WTC11 (cell line): ENCODE data around the gene RECQL5. TPM values are rescaled to one million over a fixed set of nuclear protein-coding genes. Genes with fewer than 3 reads are reported as not detected.

Experiments used
- ATAC-seq: fragments of 200-7000 bp; cut with Tn5 transposase; 2 replicates; pipeline ENCODE4 v1.10.0; 2021; ENCODE audit warnings: mild to moderate bottlenecking, moderate library complexity
- CTCF ChIA-PET: fragments of 300-600 bp; sonication (Branson Sonifier 250); formaldehyde crosslinking; loops from one replicate; lab custom pipeline; 2021; ENCODE audit warnings: antibody characterized with exemption; lab: Charles Lee
- POLR2A ChIA-PET: fragments of 350-600 bp; sonication (Branson Sonifier 250); formaldehyde crosslinking; loops from one replicate; lab custom pipeline; 2021; ENCODE audit warnings: antibody characterized with exemption; lab: Charles Lee
- DNase-seq: peaks from one replicate; pipeline ENCODE4 v3.0.0; 2021; ENCODE audit warnings: low spot score
- H3K27ac Mint-ChIP-seq: 2 replicates; pipeline ENCODE4 v1.8.0; 2021; ENCODE audit warnings: mixed read lengths
- H3K27me3 Mint-ChIP-seq: 2 replicates; pipeline ENCODE4 v1.8.0; 2021; ENCODE audit warnings: low read depth, mild to moderate bottlenecking, moderate library complexity, mixed read lengths
- H3K36me3 Mint-ChIP-seq: 2 replicates; pipeline ENCODE4 v1.8.0; 2021; ENCODE audit warnings: mixed read lengths
- H3K4me1 Mint-ChIP-seq: 2 replicates; pipeline ENCODE4 v1.8.0; 2022; ENCODE audit warnings: mixed read lengths
- H3K4me3 Mint-ChIP-seq: 2 replicates; pipeline ENCODE4 v1.8.0; 2021; ENCODE audit warnings: mild to moderate bottlenecking, moderate library complexity, mixed read lengths
- H3K9me3 Mint-ChIP-seq: 2 replicates; pipeline ENCODE4 v1.8.0; 2021; ENCODE audit warnings: mixed read lengths
- ATF1 ChIP-seq: sonication (generic); formaldehyde crosslinking; IDR thresholded peaks from 2 replicates; pipeline ENCODE4 v1.8.1; 2023; ENCODE audit warnings: mild to moderate bottlenecking, moderate library complexity, missing genetic modification reagents
- CREB1 ChIP-seq: sonication (generic); formaldehyde crosslinking; IDR thresholded peaks from 2 replicates; pipeline ENCODE4 v1.8.0; 2023; ENCODE audit warnings: mild to moderate bottlenecking, missing genetic modification reagents
- CREM ChIP-seq: sonication (generic); formaldehyde crosslinking; IDR thresholded peaks from 2 replicates; pipeline ENCODE4 v1.8.1; 2022; ENCODE audit warnings: mild to moderate bottlenecking, missing genetic modification reagents, moderate library complexity
- EMX1 ChIP-seq: fragments of 250-450 bp; sonication (Bioruptor Pico); IDR thresholded peaks from 2 replicates; pipeline ENCODE4 v1.8.0; 2021; ENCODE audit warnings: mild to moderate bottlenecking
- ETV6 ChIP-seq: sonication (generic); formaldehyde crosslinking; IDR thresholded peaks from 2 replicates; pipeline ENCODE4 v1.8.1; 2022; ENCODE audit warnings: mild to moderate bottlenecking, missing genetic modification reagents
- GABPB1 ChIP-seq: sonication (generic); formaldehyde crosslinking; IDR thresholded peaks from 2 replicates; pipeline ENCODE4 v1.8.1; 2023; ENCODE audit warnings: mild to moderate bottlenecking, missing genetic modification reagents
- HMGA2 ChIP-seq: fragments of 250-450 bp; sonication (Bioruptor Pico); IDR thresholded peaks from 2 replicates; pipeline ENCODE4 v1.4.0; 2021; ENCODE audit warnings: mild to moderate bottlenecking, moderate library complexity
- IRF2 ChIP-seq: sonication (generic); formaldehyde crosslinking; IDR thresholded peaks from 2 replicates; pipeline ENCODE4 v1.8.0; 2022; ENCODE audit warnings: low read depth, missing genetic modification reagents, borderline replicate concordance
- JAZF1 ChIP-seq: fragments of 250-450 bp; sonication (Bioruptor Pico); IDR thresholded peaks from 2 replicates; pipeline ENCODE4 v1.9.0; 2021; ENCODE audit warnings: moderate library complexity, mild to moderate bottlenecking, inconsistent platforms
- NR2C2 ChIP-seq: sonication (generic); formaldehyde crosslinking; IDR thresholded peaks from 2 replicates; pipeline ENCODE4 v1.8.0; 2022; ENCODE audit warnings: mild to moderate bottlenecking, missing genetic modification reagents
- NR3C1 ChIP-seq: sonication (generic); formaldehyde crosslinking; conservative IDR thresholded peaks from 2 replicates; pipeline ENCODE4 v1.8.1; 2023; ENCODE audit warnings: low read depth, mild to moderate bottlenecking, missing genetic modification reagents
- RORB ChIP-seq: fragments of 250-450 bp; sonication (Bioruptor Pico); IDR thresholded peaks from 2 replicates; pipeline ENCODE4 v1.9.0; 2021; ENCODE audit warnings: mild to moderate bottlenecking
- ZNF219 ChIP-seq: sonication (generic); formaldehyde crosslinking; IDR thresholded peaks from 2 replicates; pipeline ENCODE4 v1.8.0; 2023; ENCODE audit warnings: missing genetic modification reagents, mild to moderate bottlenecking, borderline replicate concordance
- ZNF263 ChIP-seq: sonication (generic); formaldehyde crosslinking; IDR thresholded peaks from 2 replicates; pipeline ENCODE4 v1.8.1; 2022; ENCODE audit warnings: low read depth, mild to moderate bottlenecking, moderate library complexity, missing genetic modification reagents
- total RNA-seq: library from RNA; stranded (reverse); gene quantifications from 3 replicates; pipeline ENCODE4 v1.2.3, GENCODE V29; 2021
- TF ChIP-seq, protein P1 (sequence below): sonication (generic); formaldehyde crosslinking; IDR thresholded peaks from 2 replicates; pipeline ENCODE4 v1.8.1; 2023; ENCODE audit warnings: mild to moderate bottlenecking, missing genetic modification reagents, moderate library complexity
- TF ChIP-seq, protein P2 (sequence below): fragments of 250-450 bp; sonication (Bioruptor Pico); conservative IDR thresholded peaks from 2 replicates; pipeline ENCODE4 v1.9.0; 2021; ENCODE audit warnings: mild to moderate bottlenecking
- TF ChIP-seq, protein P3 (sequence below): sonication (generic); formaldehyde crosslinking; IDR thresholded peaks from 2 replicates; pipeline ENCODE4 v1.8.0; 2022; ENCODE audit warnings: mild to moderate bottlenecking, missing genetic modification reagents
- TF ChIP-seq, protein P4 (sequence below): sonication (generic); formaldehyde crosslinking; IDR thresholded peaks from 2 replicates; pipeline ENCODE4 v1.8.0; 2022; ENCODE audit warnings: mild to moderate bottlenecking, missing genetic modification reagents
- TF ChIP-seq, protein P5 (sequence below): fragments of 250-450 bp; sonication (Bioruptor Pico); IDR thresholded peaks from 2 replicates; pipeline ENCODE4 v1.9.0; 2021; ENCODE audit warnings: moderate library complexity, mild to moderate bottlenecking, inconsistent platforms, borderline replicate concordance
- TF ChIP-seq, protein P6 (sequence below): fragments of 250-450 bp; sonication (Bioruptor Pico); IDR thresholded peaks from 2 replicates; pipeline ENCODE4 v1.8.0; 2021; ENCODE audit warnings: mild to moderate bottlenecking
- TF ChIP-seq, protein P7 (sequence below): fragments of 200-600 bp; IDR thresholded peaks from 2 replicates; pipeline ENCODE4 v1.8.0; 2022; ENCODE audit warnings: antibody characterized with exemption
- TF ChIP-seq, protein P8 (sequence below): sonication (generic); formaldehyde crosslinking; IDR thresholded peaks from 2 replicates; pipeline ENCODE4 v1.8.0; 2022; ENCODE audit warnings: mild to moderate bottlenecking, missing genetic modification reagents

The RECQL5 gene
- total RNA-seq, 1 experiment from 2014 or later: 51.0 TPM

DNA sequence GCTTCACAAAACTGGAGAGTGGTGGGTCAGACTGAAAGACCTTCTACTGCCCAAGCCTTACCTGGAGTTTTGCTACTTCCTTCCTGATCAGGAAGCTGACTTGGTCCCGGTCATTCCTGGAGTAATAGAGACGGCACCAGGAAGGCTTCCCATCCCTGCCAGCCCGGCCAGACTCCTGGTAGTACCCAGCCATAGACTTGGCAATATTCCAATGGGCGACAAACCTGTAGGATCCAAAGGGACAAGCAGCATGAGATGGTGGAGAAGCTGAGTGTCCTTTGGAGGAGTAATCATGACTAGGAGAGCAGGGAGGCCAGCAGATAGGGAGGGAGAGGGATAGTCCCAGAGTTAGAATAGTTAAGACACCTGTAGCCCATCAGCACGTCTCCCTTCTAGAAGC is 8.7 kb downstream of the RECQL5 start:
- POLR2A ChIA-PET: interaction anchor here (0.6 kb wide), 1 partner anchor 744 kb away, joined by 9 read pairs; no protein-coding TSS in a partner anchor
- no peak overlapping the region for H3K27ac Mint-ChIP-seq

DNA sequence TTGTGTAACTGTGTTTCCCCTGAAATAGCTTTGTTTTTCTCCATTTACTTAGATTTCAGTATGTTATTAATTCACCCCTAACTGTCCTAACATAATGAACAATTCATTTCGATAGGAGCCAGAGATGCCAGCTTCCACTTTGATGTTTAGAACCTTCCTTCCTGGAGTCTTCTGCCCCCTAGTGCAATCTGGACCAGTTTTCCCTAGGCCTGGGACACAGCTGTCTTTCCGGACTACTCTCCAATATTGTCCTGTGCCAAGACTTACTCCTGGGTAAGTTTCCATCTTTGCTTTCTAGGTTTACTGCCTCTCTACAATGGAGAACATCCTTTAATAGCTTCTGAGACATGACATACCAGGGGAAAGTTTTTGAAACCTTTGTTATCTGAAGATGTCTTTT is 12.8 kb downstream of the RECQL5 start:
- ATAC-seq (no peak), DNase-seq (no peak)
- Mint-ChIP-seq H3K9me3 (no peaks in the 10 kb centered on the region), H3K27ac (no peak overlapping the region), H3K27me3 (no peaks in the 10 kb centered on the region), H3K36me3 (peaks cover 33% of the 10 kb centered on the region), H3K4me3 (no peak overlapping the region), H3K4me1 (no peaks in the 10 kb centered on the region)
- CTCF ChIA-PET: interaction anchor here (0.9 to 22.8 kb wide), 16 partner anchors 12 to 365 kb away, joined by 3 to 456 read pairs (median 11); partner anchors contain the start of genes ITGB4, RECQL5, SAP30BP and SLC25A19
- POLR2A ChIA-PET: no interaction called here
- TF ChIP-seq ZNF263 (CRISPR knock-in tag) (no peak), CREB1 (no peak), RORB (CRISPR knock-in tag) (no peak), IRF2 (no peak), HMGA2 (no peak), ATF1 (no peak)
- TF ChIP-seq, protein P1, sequence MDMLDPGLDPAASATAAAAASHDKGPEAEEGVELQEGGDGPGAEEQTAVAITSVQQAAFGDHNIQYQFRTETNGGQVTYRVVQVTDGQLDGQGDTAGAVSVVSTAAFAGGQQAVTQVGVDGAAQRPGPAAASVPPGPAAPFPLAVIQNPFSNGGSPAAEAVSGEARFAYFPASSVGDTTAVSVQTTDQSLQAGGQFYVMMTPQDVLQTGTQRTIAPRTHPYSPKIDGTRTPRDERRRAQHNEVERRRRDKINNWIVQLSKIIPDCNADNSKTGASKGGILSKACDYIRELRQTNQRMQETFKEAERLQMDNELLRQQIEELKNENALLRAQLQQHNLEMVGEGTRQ (CRISPR knock-in tag): no peak
- TF ChIP-seq, protein P2, sequence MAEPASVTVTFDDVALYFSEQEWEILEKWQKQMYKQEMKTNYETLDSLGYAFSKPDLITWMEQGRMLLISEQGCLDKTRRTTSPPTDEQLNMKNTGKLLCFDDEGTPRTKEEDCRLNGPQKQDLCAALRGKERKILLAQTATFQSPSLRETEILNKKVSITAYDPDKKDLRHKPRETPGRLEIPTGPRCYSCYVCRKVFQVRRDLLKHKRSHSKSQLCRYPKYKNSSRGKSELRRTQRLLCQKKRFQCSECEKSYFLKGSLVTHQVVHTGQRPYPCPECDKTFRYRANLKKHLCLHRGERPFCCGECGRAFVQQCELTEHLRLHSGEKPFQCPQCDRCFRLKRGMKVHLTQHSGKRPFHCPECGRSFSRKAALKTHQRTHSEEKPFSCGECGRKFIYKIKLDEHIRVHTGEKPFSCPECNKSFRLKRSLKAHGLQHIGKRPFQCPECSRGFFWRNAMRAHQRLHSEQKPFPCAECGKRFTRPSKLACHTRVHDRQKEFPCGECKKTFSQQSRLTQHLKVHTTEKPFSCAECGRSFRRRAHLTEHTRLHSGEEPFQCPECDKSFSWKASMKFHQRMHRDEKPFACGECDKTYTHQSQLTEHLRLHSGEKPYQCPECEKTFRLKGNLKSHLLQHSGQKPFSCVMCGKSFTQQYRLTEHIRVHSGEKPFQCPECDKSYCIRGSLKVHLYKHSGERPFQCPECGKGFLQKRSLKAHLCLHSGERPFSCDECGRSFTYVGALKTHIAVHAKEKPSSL (CRISPR knock-in tag): no peak

More for the DNA sequence above, 8.7 kb downstream of the RECQL5 start:
- CTCF ChIA-PET: interaction anchor here (0.7 to 22.8 kb wide), 7 partner anchors 9 to 95 kb away, joined by 3 to 456 read pairs (median 4); partner anchors contain the start of genes RECQL5 and SMIM5
- Mint-ChIP-seq H3K27me3 (no peaks in the 10 kb centered on the region), H3K4me1 (no peaks in the 10 kb centered on the region), H3K36me3 (peaks cover 23% of the 10 kb centered on the region), H3K4me3 (no peak overlapping the region), H3K9me3 (no peaks in the 10 kb centered on the region)
- no peak for DNase-seq
- no peak for ATAC-seq
- TF ChIP-seq ZNF219 (CRISPR knock-in tag) (no peak), RORB (CRISPR knock-in tag) (no peak), JAZF1 (CRISPR knock-in tag) (no peak), NR3C1 (CRISPR knock-in tag) (no peak), ETV6 (CRISPR knock-in tag) (no peak), EMX1 (CRISPR knock-in tag) (no peak), CREM (CRISPR knock-in tag) (no peak), NR2C2 (CRISPR knock-in tag) (no peak), GABPB1 (CRISPR knock-in tag) (no peak)
- TF ChIP-seq, protein P3, sequence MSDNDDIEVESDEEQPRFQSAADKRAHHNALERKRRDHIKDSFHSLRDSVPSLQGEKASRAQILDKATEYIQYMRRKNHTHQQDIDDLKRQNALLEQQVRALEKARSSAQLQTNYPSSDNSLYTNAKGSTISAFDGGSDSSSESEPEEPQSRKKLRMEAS (CRISPR knock-in tag): no peak
- TF ChIP-seq, protein P4, sequence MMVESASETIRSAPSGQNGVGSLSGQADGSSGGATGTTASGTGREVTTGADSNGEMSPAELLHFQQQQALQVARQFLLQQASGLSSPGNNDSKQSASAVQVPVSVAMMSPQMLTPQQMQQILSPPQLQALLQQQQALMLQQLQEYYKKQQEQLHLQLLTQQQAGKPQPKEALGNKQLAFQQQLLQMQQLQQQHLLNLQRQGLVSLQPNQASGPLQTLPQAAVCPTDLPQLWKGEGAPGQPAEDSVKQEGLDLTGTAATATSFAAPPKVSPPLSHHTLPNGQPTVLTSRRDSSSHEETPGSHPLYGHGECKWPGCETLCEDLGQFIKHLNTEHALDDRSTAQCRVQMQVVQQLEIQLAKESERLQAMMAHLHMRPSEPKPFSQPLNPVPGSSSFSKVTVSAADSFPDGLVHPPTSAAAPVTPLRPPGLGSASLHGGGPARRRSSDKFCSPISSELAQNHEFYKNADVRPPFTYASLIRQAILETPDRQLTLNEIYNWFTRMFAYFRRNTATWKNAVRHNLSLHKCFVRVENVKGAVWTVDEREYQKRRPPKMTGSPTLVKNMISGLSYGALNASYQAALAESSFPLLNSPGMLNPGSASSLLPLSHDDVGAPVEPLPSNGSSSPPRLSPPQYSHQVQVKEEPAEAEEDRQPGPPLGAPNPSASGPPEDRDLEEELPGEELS: no peak
- TF ChIP-seq, protein P5, sequence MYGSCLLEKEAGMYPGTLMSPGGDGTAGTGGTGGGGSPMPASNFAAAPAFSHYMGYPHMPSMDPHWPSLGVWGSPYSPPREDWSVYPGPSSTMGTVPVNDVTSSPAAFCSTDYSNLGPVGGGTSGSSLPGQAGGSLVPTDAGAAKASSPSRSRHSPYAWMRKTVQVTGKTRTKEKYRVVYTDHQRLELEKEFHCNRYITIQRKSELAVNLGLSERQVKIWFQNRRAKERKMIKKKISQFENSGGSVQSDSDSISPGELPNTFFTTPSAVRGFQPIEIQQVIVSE: no peak
- TF ChIP-seq, protein P2 (CRISPR knock-in tag): no peak
- TF ChIP-seq, protein P6, sequence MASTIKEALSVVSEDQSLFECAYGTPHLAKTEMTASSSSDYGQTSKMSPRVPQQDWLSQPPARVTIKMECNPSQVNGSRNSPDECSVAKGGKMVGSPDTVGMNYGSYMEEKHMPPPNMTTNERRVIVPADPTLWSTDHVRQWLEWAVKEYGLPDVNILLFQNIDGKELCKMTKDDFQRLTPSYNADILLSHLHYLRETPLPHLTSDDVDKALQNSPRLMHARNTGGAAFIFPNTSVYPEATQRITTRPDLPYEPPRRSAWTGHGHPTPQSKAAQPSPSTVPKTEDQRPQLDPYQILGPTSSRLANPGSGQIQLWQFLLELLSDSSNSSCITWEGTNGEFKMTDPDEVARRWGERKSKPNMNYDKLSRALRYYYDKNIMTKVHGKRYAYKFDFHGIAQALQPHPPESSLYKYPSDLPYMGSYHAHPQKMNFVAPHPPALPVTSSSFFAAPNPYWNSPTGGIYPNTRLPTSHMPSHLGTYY (CRISPR knock-in tag): no peak
- TF ChIP-seq, protein P7, sequence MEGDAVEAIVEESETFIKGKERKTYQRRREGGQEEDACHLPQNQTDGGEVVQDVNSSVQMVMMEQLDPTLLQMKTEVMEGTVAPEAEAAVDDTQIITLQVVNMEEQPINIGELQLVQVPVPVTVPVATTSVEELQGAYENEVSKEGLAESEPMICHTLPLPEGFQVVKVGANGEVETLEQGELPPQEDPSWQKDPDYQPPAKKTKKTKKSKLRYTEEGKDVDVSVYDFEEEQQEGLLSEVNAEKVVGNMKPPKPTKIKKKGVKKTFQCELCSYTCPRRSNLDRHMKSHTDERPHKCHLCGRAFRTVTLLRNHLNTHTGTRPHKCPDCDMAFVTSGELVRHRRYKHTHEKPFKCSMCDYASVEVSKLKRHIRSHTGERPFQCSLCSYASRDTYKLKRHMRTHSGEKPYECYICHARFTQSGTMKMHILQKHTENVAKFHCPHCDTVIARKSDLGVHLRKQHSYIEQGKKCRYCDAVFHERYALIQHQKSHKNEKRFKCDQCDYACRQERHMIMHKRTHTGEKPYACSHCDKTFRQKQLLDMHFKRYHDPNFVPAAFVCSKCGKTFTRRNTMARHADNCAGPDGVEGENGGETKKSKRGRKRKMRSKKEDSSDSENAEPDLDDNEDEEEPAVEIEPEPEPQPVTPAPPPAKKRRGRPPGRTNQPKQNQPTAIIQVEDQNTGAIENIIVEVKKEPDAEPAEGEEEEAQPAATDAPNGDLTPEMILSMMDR: no peak
- TF ChIP-seq, protein P8, sequence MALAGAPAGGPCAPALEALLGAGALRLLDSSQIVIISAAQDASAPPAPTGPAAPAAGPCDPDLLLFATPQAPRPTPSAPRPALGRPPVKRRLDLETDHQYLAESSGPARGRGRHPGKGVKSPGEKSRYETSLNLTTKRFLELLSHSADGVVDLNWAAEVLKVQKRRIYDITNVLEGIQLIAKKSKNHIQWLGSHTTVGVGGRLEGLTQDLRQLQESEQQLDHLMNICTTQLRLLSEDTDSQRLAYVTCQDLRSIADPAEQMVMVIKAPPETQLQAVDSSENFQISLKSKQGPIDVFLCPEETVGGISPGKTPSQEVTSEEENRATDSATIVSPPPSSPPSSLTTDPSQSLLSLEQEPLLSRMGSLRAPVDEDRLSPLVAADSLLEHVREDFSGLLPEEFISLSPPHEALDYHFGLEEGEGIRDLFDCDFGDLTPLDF: no peak
